ENCODE measurements around the gene NPDC1. TPM values are rescaled to one million over a fixed set of nuclear protein-coding genes. Genes with fewer than 3 reads are reported as not detected.

NPDC1 gene
- total RNA-seq, 1 donor from 2014 or later, result 5.7 TPM

DNA sequence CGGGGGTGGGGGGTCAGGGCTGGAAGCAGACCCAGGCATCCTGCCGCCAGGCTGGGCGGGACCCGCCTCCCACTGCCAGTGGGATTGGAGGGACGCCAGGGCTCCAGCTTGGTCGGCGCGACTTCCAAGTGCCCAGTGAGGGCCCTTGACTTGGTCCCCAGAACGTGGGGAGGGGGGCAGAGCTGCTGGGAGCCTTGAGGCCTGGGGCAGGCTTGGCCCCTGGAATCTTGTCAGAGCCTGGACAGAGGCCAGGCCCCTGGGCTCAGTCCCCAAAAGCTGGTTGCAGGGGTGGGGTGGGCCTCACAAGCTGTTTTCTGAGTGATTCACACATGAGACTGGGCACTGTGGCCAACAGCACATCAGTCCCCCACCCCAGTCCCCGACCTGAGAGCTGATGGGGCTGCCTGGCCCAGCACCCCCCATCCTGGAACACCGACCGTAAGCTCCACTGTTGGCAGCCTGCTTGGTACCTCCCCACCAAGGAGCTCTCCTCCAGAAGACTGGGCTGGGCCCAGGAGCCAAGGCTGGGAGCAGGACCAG is 50.1 kb downstream of the NPDC1 start:
- H3K9ac ChIP-seq (ENCODE audit: low read depth in 1 of 3, low read length in 3 of 3), result no peak overlapping the region
- H3K36me3 ChIP-seq (ENCODE audit: control insufficient read depth in 3 of 3, insufficient read depth in 3 of 3, low read length in 3 of 3), result peaks cover 3 to 6% (median 3%) of the 10 kb centered on the region in 3 donors
- peaks cover 13 to 18% (median 15%) of the 10 kb centered on the region in 3 donors for H3K4me1 ChIP-seq (ENCODE audit: control insufficient read depth in 3 of 3, insufficient read depth in 3 of 3, low read length in 3 of 3)
- no peak overlapping the region for H3K27ac ChIP-seq (ENCODE audit: low read depth, low read length)
- H3K27me3 ChIP-seq (ENCODE audit: control insufficient read depth in 3 of 3, insufficient read depth in 3 of 3, low read length in 3 of 3), result peaks cover 6 to 19% (median 15%) of the 10 kb centered on the region in 3 donors
- no peak overlapping the region for H3K4me3 ChIP-seq (ENCODE audit: low read length in 3 of 3)
- H3K9me3 ChIP-seq (ENCODE audit: control insufficient read depth in 3 of 3, low read length in 3 of 3), result no peaks in the 10 kb centered on the region

- Histone ChIP-seq H3K36me3 (ENCODE audit: control insufficient read depth in 3 of 3, insufficient read depth in 3 of 3, low read length in 3 of 3) (peaks cover 3 to 6% (median 3%) of the 10 kb centered on the region in 3 donors), H3K9me3 (ENCODE audit: control insufficient read depth in 3 of 3, low read length in 3 of 3) (peaks cover 0 to 2% (median 0%) of the 10 kb centered on the region in 3 donors), H3K4me3 (ENCODE audit: low read length in 3 of 3) (no peak overlapping the region), H3K9ac (ENCODE audit: low read depth in 1 of 3, low read length in 3 of 3) (no peak overlapping the region), H3K27me3 (ENCODE audit: control insufficient read depth in 3 of 3, insufficient read depth in 3 of 3, low read length in 3 of 3) (peaks cover 6 to 19% (median 15%) of the 10 kb centered on the region in 3 donors), H3K27ac (ENCODE audit: low read depth, low read length) (no peak overlapping the region), H3K4me1 (ENCODE audit: control insufficient read depth in 3 of 3, insufficient read depth in 3 of 3, low read length in 3 of 3) (peaks cover 13 to 18% (median 15%) of the 10 kb centered on the region in 3 donors)
Observed at GRCh38 chr9:136995362-136995761, 50.6 kb downstream of the NPDC1 start.

GRCh38 chr9:136994888-136995230 is 51.1 kb downstream of the NPDC1 start:
- Histone ChIP-seq H3K36me3 (ENCODE audit: control insufficient read depth in 3 of 3, insufficient read depth in 3 of 3, low read length in 3 of 3) (peaks cover 3 to 6% (median 3%) of the 10 kb centered on the region in 3 donors), H3K9me3 (ENCODE audit: control insufficient read depth in 3 of 3, low read length in 3 of 3) (peaks cover 0 to 4% (median 0%) of the 10 kb centered on the region in 3 donors), H3K4me1 (ENCODE audit: control insufficient read depth in 3 of 3, insufficient read depth in 3 of 3, low read length in 3 of 3) (peaks cover 13 to 18% (median 15%) of the 10 kb centered on the region in 3 donors), H3K27me3 (ENCODE audit: control insufficient read depth in 3 of 3, insufficient read depth in 3 of 3, low read length in 3 of 3) (peaks cover 6 to 19% (median 15%) of the 10 kb centered on the region in 3 donors), H3K9ac (ENCODE audit: low read depth in 1 of 3, low read length in 3 of 3) (no peak overlapping the region), H3K27ac (ENCODE audit: low read depth, low read length) (no peak overlapping the region), H3K4me3 (ENCODE audit: low read length in 3 of 3) (no peak overlapping the region)

- Histone ChIP-seq H3K27me3 (ENCODE audit: control insufficient read depth in 3 of 3, insufficient read depth in 3 of 3, low read length in 3 of 3) (peaks cover 6 to 18% (median 15%) of the 10 kb centered on the region in 3 donors), H3K9ac (ENCODE audit: low read depth in 1 of 3, low read length in 3 of 3) (peak overlapping the region in 1 of 3 donors; percentile 8), H3K36me3 (ENCODE audit: control insufficient read depth in 3 of 3, insufficient read depth in 3 of 3, low read length in 3 of 3) (peaks cover 3 to 6% (median 3%) of the 10 kb centered on the region in 3 donors), H3K9me3 (ENCODE audit: control insufficient read depth in 3 of 3, low read length in 3 of 3) (peaks cover 0 to 4% (median 0%) of the 10 kb centered on the region in 3 donors), H3K4me3 (ENCODE audit: low read length in 3 of 3) (no peak overlapping the region), H3K27ac (ENCODE audit: low read depth, low read length) (no peak overlapping the region), H3K4me1 (ENCODE audit: control insufficient read depth in 3 of 3, insufficient read depth in 3 of 3, low read length in 3 of 3) (peaks cover 13 to 18% (median 15%) of the 10 kb centered on the region in 3 donors)
Observed at GRCh38 chr9:136994180-136994887, 51.6 kb downstream of the NPDC1 start.

DNA sequence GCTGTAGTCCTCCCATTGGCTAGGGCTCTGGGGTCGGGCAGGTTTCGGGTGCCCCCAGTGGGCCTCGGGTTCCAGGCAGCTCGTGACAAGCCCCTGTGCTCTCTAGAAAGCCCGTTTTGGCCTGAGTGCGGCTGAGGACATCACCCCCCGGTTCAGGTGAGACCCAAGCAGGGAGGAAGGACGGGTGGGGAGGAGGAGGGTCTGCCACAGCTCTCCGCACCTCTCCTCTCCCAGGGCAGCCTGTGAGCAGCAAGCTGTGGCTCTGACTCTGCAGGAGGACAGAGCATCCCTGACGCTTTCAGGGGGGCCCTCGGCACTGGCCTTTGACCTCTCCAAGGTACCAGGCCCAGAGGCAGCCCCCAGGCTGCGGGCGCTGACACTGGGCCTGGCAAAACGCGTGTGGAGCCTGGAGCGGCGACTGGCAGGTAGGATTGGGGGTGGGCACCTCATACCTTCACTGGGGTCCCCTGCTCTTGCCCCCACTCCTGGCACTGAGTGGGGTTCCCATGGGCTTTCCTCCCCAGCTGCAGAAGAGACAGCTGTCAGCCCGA is 53.1 kb downstream of the NPDC1 start:
- Histone ChIP-seq H3K9me3 (ENCODE audit: control insufficient read depth in 3 of 3, low read length in 3 of 3) (peaks cover 0 to 4% (median 0%) of the 10 kb centered on the region in 3 donors), H3K27me3 (ENCODE audit: control insufficient read depth in 3 of 3, insufficient read depth in 3 of 3, low read length in 3 of 3) (peaks cover 6 to 15% (median 11%) of the 10 kb centered on the region in 3 donors), H3K4me1 (ENCODE audit: control insufficient read depth in 3 of 3, insufficient read depth in 3 of 3, low read length in 3 of 3) (peaks cover 13 to 18% (median 15%) of the 10 kb centered on the region in 3 donors), H3K36me3 (ENCODE audit: control insufficient read depth in 3 of 3, insufficient read depth in 3 of 3, low read length in 3 of 3) (peaks cover 3 to 6% (median 3%) of the 10 kb centered on the region in 3 donors), H3K27ac (ENCODE audit: low read depth, low read length) (peak overlapping the region; percentile 19), H3K4me3 (ENCODE audit: low read length in 3 of 3) (peak overlapping the region; percentile 83 to 84 (median 83)), H3K9ac (ENCODE audit: low read depth in 1 of 3, low read length in 3 of 3) (peak overlapping the region; percentile 70 to 85 (median 85))

DNA sequence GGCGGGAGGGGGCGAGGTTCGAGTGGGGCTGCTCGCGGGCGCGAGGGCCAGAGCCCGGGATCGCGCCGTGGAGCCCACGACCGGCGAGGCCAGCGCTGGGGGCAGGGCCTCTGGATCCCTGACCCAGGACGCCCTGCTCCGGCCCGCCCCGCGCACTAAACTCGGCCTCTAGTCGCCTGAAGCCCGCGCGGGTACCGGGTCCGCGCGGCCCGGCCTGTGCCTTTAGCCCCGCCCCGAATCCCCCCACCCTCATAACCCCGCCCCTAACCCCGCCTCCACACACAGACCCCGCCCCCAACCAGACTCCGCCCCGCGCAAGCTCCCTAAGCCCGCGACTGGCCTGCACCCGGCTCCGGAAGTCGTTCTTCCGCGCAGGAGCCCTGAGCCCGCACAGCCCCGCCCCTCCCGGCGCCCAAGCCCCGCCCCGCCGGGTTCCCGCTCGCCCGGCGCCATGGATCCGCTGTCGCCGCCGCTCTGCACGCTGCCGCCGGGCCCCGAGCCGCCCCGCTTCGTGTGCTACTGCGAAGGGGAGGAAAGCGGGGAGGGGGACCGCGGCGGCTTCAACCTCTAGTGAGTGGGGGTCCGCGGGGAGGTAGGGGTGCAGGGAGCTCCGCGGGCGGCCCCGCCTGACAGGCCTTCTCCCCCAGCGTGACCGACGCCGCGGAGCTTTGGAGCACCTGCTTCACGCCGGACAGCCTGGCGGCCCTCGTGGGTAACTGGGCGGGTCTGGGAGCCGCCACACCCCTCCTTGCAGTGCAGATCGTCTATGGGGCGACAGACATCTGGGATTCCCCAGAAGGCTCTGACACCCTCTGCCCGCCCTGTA is 53.8 kb downstream of the NPDC1 start, which contains the start of gene PAXX:
PAXX (plus strand) TSS at position 430 of the 826 bp plus-strand sequence; CDS start at position 452, 22 bp downstream.
- peaks cover 0 to 4% (median 0%) of the 10 kb centered on the region in 3 donors for H3K9me3 ChIP-seq (ENCODE audit: control insufficient read depth in 3 of 3, low read length in 3 of 3)
- H3K9ac ChIP-seq (ENCODE audit: low read depth in 1 of 3, low read length in 3 of 3), result peak within 1 kb of the TSS; percentile 70 to 85 (median 85)
- H3K4me1 ChIP-seq (ENCODE audit: control insufficient read depth in 3 of 3, insufficient read depth in 3 of 3, low read length in 3 of 3), result peaks cover 13 to 18% (median 15%) of the 10 kb centered on the region in 3 donors
- H3K36me3 ChIP-seq (ENCODE audit: control insufficient read depth in 3 of 3, insufficient read depth in 3 of 3, low read length in 3 of 3), result peaks cover 3 to 6% (median 3%) of the 10 kb centered on the region in 3 donors
- peak within 1 kb of the TSS; percentile 83 to 84 (median 83) for H3K4me3 ChIP-seq (ENCODE audit: low read length in 3 of 3)
- H3K27ac ChIP-seq (ENCODE audit: low read depth, low read length), result peak within 1 kb of the TSS; percentile 19
- peaks cover 5 to 18% (median 8%) of the 10 kb centered on the region in 3 donors for H3K27me3 ChIP-seq (ENCODE audit: control insufficient read depth in 3 of 3, insufficient read depth in 3 of 3, low read length in 3 of 3)

GRCh38 chr9:136990242-136990911 is 55.6 kb downstream of the NPDC1 start:
- Histone ChIP-seq H3K9me3 (ENCODE audit: control insufficient read depth in 3 of 3, low read length in 3 of 3) (peaks cover 0 to 4% (median 0%) of the 10 kb centered on the region in 3 donors), H3K9ac (ENCODE audit: low read depth in 1 of 3, low read length in 3 of 3) (no peak overlapping the region), H3K4me1 (ENCODE audit: control insufficient read depth in 3 of 3, insufficient read depth in 3 of 3, low read length in 3 of 3) (peaks cover 10 to 15% (median 11%) of the 10 kb centered on the region in 3 donors), H3K27me3 (ENCODE audit: control insufficient read depth in 3 of 3, insufficient read depth in 3 of 3, low read length in 3 of 3) (peaks cover 6 to 13% (median 8%) of the 10 kb centered on the region in 3 donors), H3K36me3 (ENCODE audit: control insufficient read depth in 3 of 3, insufficient read depth in 3 of 3, low read length in 3 of 3) (peaks cover 3 to 6% (median 3%) of the 10 kb centered on the region in 3 donors), H3K27ac (ENCODE audit: low read depth, low read length) (no peak overlapping the region), H3K4me3 (ENCODE audit: low read length in 3 of 3) (no peak overlapping the region)

All from skeletal muscle tissue (tissue), 4 donors.